GDM1 (cell line): Measurements from ENCODE around the gene DNASE2B.
"Not testable (repeated sequence)": the region's sequence is repeated elsewhere in the genome, so short reads cannot be mapped to it uniquely, and the experiment has no call there.

ENCODE experiments used
- DNase-seq: peaks from one replicate; lab custom pipeline; 2025; lab: John Stamatoyannopoulos, UW

The DNASE2B gene

GRCh38 chr1:84412316-84412942, 14.1 kb downstream of the DNASE2B start:
- no peak for DNase-seq

DNA sequence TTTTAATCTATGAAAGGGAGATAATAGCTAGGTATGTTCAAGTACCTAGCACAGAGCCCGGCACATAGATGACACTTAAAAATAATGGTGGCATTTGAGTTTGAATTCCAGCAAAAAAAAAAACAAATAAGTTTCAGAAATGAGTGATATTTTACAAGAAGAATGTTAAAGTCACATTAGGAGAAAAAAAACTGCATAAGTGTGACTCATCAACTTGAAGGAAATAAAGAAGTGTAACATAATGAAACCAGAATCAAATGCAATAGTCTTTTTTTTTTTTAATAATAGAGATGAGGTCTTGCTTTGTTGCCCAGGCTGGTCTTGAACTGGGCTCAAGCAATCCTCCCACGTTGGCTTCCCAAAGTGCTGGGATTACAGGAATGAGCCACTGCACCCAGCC, 17.1 kb downstream of the DNASE2B start:
- DNase-seq = no peak

DNA sequence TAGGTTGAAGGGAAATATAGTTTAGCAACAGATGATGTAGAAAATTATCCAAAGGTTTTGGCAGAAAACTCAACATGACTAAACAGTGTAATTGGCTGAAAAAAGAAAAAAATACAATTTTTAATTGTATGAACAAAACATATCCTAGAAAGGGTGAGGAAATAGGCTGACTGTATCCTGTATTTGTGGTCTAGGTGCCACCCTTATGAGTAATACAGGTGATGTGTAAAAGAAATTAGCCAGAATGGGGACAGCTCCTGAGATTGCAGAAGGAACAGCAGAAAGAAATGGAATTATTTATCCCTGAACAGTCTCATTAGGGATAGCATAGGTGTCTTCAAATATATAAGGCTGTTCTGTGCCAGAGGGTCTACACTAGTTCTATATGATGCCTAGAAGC, 24.6 kb downstream of the DNASE2B start:
- DNase-seq = no peak

DNA sequence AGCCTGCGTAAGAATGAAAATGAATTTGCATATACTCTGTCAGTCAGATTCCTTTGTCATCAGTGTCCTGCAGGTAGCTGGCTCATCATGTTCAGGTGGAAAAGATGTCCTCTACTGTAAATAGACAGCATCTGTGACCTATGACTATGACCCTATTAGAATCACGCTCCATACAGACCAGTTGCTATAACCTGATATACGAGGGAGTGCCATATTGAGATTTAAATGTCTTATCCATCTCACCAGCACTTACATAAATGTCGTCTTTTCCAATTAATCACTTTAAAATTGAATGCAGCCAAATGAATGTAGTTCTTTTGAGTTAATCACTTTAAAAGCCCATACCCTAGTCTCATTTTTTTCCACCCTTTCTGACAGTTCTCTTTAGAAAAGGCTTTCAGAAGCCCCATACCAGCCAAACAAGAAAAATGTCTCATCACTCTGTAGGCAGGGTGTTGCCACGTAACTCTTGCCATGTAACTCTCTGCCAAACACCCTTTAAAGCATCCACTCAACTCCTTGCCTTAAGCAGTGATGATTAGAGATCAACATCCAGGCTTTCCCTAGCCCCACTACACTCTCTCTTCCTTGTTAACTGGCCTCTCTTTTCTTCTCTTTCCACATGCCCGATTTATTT, 26.3 kb downstream of the DNASE2B start:
- DNase-seq = no peak

- no peak for DNase-seq
Observed at GRCh38 chr1:84425150-84425896, 27.0 kb downstream of the DNASE2B start.

- no peak for DNase-seq
Observed at GRCh38 chr1:84426376-84426775, 28.1 kb downstream of the DNASE2B start.

- no peak for DNase-seq
Observed at GRCh38 chr1:84427250-84428188, 29.2 kb downstream of the DNASE2B start.

DNA sequence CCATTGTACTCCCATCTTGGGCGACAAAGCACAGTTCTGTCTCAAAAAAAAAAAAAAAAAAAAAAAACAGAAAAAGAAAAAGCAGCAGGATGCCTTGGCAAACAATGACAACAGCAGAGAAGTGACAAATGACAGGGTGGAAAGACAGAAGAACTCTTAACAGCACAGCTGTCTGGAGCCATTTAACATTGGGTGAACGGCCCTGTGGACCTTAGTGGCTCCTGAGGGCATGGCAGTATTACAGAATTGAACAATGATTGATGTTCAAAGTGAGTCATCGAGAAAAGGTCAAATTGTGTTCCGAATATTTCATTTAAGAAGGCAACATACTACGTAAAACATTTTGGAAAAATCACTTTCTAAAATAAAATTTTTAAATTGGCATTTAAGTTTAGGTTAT, 30.0 kb downstream of the DNASE2B start:
- DNase-seq = no peak

GRCh38 chr1:84429231-84429630, 30.9 kb downstream of the DNASE2B start:
- DNase-seq = no peak

DNA sequence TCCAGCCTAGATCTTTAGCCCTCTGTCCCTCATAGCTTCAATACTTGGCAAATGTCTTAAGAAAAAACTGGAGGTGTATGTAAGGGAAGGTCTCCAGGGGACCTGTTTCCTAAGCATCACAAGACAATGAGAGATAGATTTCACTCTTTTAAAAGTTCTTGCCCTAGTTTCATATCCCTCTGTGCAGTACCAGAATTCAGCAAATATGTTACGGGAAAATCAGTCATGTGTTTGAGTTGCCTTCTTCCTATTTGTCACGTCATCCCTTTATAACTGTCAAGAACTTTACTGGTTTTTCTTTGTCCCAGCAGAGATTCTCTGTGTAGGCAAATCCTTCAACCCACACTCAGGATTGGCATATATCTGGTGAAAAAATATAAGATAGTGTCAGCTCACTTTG, 32.3 kb downstream of the DNASE2B start:
- no peak for DNase-seq

DNA sequence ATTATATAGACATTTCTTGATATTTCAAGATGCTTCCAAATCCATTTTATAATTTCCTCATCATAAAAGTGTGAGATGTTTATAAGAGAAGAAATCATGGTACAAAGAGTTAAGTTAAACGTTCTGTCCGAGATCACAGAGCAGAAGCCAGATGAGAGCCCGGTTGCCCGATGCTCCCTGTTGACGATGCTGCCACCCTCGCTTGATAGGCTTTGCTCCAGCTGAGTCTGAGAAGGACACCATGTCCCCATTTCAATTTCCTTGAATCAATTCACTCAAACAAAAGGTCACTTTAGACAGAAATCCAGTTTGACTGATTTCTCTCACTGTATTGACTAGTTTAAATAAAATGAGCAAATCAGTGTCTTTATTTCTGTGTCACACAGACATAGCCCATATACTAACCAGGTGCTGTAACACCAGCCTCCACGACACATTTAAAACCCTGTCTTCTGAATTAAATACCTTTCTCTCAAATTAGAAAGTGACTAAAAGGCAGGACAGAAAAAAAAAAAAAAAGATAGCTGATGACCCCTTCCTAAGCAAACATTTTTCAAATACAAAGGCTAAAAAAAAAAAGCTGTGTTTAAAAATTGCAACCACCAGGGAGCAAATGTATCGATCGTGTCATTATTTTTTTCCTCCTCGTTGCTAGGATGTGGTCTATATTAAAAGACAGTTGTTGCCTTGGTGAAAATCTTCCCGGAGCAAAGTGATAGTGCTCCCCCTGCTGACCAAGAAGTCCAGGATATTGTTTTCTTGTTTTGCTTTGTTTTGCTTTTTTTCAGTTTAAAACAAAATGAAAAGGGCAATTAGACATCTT, 35.2 kb downstream of the DNASE2B start:
- peak; percentile 40 for DNase-seq

DNA sequence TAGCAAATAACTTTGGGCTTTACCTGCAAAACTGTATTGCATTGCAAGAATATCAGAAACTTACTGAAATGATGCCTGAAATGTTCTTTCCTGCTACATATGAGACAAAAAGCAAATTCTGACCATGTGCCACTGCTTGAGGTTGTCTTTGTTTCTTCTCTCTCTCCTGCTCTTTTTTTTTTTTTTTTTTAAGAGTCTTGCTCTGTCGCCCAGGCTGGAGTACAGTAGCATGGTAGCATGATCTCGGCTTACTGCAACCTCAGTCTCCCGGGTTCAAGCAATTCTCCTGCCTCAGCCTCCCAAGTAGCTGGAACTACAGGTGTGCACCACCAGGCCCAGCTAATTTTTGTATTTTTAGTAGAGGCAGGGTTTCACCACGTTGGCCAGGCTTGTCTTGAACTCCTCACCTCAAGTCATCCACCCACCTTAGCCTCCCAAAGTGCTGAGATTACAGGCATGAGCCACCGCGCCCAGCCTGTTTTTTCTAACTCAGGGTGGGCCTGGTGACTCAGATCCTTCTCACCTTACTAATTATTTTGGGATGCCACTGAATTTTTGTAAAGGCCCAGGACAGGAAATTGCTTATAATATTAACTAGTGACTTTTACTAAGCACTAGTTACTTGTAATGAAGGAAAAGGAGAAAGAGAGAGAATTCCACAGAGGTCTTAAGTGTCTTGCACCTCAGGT, 35.9 kb downstream of the DNASE2B start:
- no peak for DNase-seq

GRCh38 chr1:84434801-84435549, 36.7 kb downstream of the DNASE2B start:
- no peak for DNase-seq

GRCh38 chr1:84436876-84437655, 38.8 kb downstream of the DNASE2B start:
- peak; percentile 32 for DNase-seq

DNA sequence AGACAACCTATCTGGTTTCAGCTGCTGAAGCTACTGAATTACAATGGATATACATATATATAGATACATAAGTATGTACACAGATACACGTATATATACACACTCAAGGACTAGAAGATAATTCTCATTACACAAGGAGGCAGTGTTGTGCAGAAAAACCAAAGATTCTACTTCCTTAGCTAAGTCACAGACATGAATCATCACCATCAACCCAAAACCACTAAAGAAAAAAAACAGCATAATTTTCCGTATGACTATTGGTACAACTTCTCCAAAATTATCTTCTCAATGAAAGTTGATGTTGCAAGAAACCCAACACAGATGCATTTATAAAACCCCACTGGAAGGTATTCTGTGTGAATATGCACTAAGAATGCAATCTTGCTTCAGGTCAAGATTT, 44.0 kb downstream of the DNASE2B start:
- DNase-seq = peak; percentile 67

GRCh38 chr1:84442747-84443646, 44.7 kb downstream of the DNASE2B start:
- DNase-seq = not testable (repeated sequence)

DNA sequence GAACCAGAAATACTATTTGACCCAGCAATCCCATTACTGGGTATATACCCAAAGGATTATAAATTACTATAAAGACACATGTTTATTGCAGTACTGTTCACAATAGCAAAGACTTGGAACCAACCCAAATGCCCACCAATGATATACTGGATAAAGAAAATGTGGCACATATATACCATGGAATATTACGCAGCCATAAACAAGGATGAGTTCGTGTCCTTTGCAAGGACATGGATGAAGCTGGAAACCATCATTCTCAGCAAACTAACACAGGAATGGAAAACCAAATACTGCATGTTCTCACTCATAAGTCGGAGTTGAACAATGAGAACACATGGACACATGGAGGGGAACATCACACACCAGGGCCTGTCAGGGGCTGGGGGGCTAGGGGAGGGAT, 50.4 kb downstream of the DNASE2B start:
- not testable (repeated sequence) for DNase-seq

DNA sequence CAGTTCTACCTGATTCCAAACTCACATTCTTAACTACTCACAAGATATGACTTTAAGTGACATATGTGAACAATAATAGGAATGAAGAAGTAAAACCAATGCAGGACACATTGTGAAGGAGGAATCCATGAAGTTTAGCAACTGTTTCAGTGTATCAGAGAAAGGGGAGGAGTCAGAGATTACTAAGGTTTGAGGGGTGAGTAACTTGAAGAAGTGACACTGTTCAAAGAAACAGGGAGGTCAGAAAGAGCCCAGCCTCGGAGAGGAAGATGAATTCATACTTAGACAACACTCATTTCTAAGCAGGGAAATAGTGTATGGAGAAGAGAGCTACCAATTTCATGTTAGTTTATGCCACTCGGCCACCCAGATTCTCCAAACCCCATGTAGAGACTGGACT, 52.6 kb downstream of the DNASE2B start:
- DNase-seq = no peak
